D721Med (cell line): ENCODE measurements around the gene SGCA.

Experiments used
- DNase-seq: peaks from one replicate; pipeline ENCODE4 v3.0.0; 2011; ENCODE audit warnings: low spot score; ENCODE audit not compliant: insufficient read length
- FAIRE-seq: peaks from 2 replicates; lab custom pipeline; 2011; peaks lifted over from hg19 to GRCh38; lab: Jason Lieb, UNC
- TF ChIP-seq, protein P1 (sequence below): IDR thresholded peaks from 2 replicates; pipeline ENCODE4 v1.5.1; 2012; ENCODE audit warnings: mild to moderate bottlenecking, control low read depth; ENCODE audit not compliant: insufficient read depth; ENCODE audit errors: missing control alignments

The SGCA gene

DNA sequence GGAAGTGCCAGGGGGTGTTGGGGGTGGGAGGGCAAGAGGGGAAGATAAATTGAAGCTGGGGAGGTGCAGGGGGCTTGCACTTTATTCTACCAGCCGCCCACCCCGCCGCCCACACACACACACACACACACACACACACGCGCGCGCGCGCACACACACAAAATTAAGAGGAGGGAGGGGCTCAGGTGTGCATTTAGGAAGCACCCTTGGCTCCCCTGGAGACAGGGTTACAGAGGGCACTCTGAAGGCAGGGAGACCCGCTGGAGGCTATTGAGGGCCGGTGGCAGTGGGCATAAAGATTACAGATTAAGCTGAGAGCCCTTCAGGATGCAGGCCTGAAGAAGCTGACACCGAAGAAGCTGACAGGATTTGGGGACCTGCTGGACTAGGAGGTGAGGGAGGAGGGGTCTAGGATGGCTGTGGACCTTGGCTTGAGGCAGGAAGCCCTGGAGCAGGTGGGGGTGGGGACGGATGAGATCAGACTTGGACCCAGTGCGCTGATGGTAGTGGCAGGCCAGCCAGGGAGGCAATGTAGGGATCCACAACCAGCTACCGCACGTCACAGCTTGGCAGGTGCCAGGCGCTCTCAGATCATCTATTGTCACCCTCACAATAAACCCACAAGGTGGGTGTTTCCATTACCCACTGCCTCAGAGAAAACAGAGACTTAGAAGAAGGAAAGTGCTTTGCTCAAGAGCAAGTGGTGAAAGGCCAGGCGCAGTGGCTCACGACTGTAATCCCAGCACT, 35.1 kb upstream of the SGCA start:
- TF ChIP-seq, protein P1, sequence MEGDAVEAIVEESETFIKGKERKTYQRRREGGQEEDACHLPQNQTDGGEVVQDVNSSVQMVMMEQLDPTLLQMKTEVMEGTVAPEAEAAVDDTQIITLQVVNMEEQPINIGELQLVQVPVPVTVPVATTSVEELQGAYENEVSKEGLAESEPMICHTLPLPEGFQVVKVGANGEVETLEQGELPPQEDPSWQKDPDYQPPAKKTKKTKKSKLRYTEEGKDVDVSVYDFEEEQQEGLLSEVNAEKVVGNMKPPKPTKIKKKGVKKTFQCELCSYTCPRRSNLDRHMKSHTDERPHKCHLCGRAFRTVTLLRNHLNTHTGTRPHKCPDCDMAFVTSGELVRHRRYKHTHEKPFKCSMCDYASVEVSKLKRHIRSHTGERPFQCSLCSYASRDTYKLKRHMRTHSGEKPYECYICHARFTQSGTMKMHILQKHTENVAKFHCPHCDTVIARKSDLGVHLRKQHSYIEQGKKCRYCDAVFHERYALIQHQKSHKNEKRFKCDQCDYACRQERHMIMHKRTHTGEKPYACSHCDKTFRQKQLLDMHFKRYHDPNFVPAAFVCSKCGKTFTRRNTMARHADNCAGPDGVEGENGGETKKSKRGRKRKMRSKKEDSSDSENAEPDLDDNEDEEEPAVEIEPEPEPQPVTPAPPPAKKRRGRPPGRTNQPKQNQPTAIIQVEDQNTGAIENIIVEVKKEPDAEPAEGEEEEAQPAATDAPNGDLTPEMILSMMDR, result no peak
- no peak for FAIRE-seq
- no peak for DNase-seq

DNA sequence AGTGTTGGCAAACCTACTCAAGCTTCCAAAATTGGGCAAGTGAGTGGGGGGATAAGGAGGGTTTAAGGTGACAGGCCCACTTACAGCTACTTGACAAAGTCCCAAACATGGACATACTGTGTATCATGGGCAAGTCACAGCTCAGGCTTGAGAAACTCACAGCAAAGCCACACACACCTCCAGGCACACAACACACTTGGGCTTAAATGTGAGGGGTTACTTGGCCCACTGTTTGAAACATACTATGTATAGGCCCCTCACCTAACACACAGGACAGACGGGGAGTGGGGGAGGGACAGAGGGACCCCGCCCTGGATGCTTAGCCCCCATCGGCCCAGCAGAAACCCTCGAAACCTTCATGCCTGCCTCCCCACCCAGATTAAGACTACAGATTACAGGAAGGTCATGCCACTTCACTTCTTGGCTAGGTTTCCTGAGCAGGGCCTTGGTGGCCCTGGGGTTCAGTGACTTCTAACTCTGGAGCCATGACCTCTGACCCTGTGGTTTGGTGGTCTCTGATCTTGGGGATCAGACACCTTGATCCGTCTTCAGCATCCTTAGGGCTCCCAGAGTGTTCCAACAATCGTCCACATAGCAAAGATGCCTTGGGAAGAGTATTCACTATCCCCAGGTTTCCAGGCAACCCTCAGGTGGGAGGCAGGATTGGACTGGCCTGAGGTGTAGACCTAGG, 33.6 kb upstream of the SGCA start:
- FAIRE-seq (no peak), DNase-seq (no peak)
- TF ChIP-seq, protein P1, result no peak

DNA sequence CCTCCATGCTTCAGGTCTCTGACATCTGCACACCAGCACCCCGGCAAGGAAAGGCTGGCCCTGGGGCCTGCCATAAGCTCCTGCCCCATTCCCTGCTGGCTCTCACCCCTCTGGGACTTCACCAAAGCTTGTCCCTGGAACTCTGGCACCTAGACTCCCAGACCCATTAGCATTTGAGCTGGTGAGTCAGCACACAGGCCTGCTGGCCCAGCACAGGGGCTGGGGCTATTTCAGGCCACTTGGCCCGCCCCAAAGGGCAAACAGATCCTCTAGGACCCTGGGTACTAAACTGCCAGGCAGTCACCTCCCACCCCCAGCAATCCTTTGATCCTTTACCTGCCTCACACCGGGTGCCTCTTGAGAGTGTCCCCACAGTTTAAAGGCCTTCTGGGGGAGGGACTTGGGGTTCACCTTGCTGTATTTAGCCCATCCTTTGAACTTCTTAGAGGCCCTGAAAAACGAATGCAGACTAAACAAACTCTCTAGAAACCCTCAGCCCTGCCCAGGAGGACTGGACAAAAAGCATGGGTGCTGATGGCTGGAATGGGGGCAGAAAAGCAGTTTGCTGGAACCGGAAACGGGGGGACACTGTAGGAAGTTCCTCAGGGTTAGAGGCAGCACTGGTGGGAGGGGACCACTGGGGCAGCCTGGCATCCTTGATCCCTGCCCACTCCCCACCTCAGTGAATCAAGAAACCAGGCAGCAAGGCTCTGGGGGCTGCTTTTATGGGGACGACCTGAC, 32.6 kb upstream of the SGCA start:
- FAIRE-seq (no peak), DNase-seq (no peak)
- TF ChIP-seq, protein P1, result no peak

DNA sequence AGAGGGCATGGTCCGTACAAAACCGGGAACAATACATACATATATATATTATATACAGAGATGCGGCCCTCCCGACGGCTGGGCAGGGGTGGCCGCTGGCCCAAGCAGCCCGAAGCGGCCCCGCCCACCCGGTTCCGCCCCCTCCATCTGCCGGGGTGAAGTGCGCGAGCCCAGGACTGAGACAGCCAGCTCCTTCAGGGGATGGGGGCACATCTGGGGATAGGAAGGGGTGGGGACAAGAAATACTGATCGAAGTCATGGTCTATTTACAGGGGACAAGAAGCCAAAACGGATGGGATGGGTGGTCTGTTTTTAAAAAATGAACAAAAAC, 32.1 kb upstream of the SGCA start:
- TF ChIP-seq, protein P1, result no peak
- no peak for FAIRE-seq
- DNase-seq, result peak; percentile 80

GRCh38 chr17:50134206-50135110, 31.3 kb upstream of the SGCA start:
- no peak for FAIRE-seq
- TF ChIP-seq, protein P1, result no peak
- no peak for DNase-seq

DNA sequence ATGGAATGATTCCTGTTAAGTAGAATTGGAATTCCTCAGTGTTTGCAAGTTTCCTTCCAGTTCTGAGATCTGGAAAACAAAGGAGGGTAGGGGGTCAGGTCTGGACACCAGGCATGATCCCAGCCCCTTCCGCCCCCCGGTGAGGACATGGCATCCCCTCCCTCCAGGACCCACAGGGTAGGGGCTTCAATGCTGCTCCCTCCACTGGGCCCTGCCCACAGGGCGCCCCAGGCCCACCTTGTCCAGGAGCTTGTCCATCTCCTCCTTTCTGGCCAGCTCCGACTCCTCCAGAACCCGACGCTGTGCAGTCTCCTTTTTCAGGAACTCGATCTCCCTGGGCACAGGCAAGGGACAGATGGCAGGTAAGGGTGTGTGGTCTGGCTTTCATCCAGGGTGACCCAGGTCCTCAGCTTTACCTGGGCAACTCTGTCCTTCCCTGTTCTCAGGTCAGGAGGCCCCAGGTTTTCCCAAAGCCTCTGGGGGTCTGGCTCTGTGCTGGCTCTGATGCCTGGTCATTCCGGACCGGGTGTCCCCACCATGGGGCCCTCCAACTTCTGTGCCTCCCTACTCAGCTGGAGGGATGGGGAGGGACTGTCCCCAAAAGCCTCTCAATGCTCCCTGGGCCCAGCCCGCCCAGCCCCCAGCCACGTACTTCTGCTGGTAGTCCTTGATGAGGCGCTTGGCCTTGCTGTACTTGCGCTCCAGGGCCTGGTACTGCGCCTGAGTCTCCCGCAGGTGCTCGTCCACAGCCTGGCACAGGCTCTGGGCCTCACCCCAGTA, 30.3 kb upstream of the SGCA start:
- no peak for DNase-seq
- TF ChIP-seq, protein P1, result no peak
- no peak for FAIRE-seq
